Stimulated activated CD8-positive, alpha-beta memory T cell treated with anti-CD3 and anti-CD28 coated beads, Interleukin-12 subunit alpha, Interleukin-12 subunit beta, amount 100 ng/mL, for 4 hours (primary cell): ENCODE measurements around the gene SLC24A3.

Source experiments
- DNase-seq: peaks from one replicate; pipeline ENCODE4 v3.0.0-alpha.2; 2020; ENCODE audit warnings: low read depth

Gene SLC24A3

GRCh38 chr20:19341348-19342053, 129.1 kb downstream of the SLC24A3 start:
- no peak for DNase-seq

DNA sequence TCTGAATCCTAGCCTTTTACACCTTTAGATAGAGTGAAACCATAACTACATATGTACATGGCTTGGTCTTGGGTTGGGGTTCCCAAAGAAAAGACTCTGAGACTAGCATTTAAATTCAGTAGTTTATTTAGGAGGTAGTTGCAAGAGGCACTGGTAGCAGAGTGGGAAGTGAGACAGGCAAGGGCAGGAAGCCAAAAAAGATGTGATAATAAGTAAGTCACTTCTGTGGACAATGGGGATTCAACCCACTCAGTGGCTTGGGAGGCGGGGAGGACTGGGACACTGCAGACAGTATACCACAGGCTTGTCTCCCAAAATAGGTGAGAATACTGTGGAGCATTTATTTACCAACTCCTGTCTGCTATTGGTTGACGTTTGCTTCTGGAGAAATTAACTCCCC, 131.9 kb downstream of the SLC24A3 start:
- no peak for DNase-seq

GRCh38 chr20:19347943-19348456, 135.6 kb downstream of the SLC24A3 start:
- no peak for DNase-seq

- no peak for DNase-seq
Observed at GRCh38 chr20:19348582-19348981, 136.1 kb downstream of the SLC24A3 start.

DNA sequence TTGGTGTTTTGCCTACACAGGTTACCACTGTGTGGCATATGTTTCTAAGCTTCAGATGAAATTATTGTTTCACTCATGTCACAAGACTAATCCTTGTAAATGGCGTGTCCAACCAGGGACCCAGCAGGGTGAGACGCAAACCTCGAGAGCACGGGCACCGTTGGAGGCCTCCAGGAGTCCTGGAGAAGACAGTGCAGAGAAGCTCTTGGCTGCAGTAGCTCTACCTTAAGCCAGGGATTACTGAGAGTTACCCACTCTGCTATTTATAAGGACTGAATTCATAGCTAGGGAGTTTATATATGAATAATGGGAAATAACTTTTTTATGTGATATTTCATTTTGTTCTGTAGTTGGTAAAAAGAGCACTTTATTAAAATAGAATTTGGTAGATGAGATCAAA, 137.4 kb downstream of the SLC24A3 start:
- DNase-seq: no peak

- no peak for DNase-seq
Observed at GRCh38 chr20:19351542-19351941, 139.1 kb downstream of the SLC24A3 start.

- DNase-seq: no peak
Observed at GRCh38 chr20:19354950-19355349, 142.5 kb downstream of the SLC24A3 start.

DNA sequence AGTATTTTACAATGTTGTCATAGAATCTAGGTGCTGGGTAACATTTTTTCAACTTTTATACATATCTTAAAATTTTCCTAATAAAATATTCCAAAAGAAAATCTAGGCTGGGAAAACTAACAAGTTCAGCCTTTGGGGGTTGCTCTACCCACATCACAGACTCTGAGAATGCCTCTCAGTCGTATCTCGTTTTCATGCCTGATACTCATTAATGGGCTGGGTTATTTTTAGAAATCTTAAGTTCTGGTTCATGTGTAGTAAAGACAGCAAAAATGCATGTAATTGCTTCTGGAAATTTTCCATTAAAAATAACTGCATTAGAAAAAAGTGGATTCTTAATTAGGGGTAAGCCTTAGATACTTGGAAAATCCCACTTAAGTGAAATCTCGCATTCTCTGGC, 149.3 kb downstream of the SLC24A3 start:
- DNase-seq: no peak

GRCh38 chr20:19363476-19363875, 151.0 kb downstream of the SLC24A3 start:
- DNase-seq: no peak

DNA sequence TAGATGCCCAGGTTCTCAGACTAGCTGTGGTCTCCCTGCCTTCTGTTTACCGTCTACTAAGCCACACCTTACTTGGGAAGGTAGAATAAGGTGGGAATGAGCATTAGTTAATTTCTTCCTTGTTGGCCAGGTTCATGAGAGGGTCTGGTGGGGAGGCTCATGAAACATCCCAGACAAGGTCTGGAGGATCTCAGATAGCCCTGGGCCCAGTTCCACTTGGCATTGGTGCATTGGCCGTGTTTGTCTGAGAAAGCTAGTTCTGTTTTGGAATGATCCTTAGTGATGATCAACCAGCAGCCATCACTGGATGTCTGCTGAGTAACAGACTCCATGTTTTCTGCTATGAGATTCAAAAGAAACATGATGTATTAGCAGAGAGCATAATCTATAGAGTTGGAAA, 155.1 kb downstream of the SLC24A3 start:
- DNase-seq: no peak

- no peak for DNase-seq
Observed at GRCh38 chr20:19368351-19368750, 155.9 kb downstream of the SLC24A3 start.

DNA sequence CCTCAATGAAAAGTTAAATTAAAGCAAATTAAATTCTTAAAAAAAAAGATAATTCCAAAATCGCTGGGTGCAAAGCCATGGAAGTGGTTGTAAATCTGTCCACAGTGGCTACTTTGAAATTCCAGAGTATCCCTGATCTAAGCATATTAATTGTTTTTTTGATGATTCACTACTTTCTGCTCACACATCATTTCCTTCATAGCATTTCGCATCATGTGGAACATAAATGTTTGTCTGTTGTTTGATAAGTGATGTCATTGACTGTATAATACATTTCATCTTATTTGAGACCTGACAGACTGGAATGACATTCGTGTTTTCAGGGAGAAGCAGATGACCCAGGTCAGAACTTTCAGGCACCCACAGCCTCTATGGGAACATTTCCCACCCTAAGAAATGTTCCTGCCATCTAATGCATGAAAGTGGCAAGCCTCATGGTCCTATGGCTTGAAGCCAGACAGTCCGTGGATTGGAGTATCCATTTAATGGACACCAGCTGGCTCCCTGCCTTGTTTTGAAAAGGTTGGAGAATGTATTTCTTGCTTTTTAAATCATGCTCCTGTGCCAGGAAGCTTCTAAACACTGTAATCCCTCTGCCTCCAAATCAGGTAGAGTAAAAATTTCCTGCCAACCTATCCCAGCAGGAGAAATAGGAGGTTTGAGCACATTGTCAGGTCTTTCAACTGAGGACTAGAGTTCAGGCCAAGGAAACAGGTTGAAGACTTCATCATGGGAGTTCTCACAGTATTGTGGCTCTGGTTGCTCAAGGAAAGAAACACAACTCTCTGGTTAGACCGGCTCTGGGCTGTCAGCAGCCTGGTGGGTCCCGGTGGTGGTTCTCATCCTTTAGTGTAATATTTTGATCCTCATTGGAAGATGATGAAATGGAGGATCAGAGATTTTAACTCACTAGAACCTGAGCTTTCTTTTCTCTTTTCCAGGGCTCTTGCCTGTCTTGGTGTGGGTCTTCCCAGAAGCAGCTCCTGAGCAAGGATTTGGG, 157.9 kb downstream of the SLC24A3 start:
- DNase-seq: no peak

GRCh38 chr20:19371112-19371511, 158.7 kb downstream of the SLC24A3 start:
- no peak for DNase-seq

- DNase-seq: no peak
Observed at GRCh38 chr20:19374216-19374615, 161.8 kb downstream of the SLC24A3 start.

DNA sequence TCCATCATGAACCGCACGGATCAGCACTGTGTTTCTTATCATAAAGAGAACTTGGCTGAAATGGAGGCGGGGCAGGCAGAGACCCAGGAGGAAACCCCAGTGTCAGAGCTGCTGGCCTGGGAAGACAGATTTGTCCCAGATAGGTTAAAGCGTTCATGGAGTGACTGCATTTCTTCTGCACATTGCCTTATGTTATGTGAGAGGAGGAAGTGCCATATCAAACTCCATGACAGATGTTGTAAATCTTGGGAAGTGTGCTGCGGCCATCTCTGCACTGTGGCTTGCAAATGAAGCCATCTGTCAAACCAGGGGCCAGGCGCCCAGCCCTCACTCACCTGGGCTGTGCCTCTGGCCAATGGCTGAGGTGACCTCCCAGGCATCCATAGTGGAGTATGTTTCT, 163.0 kb downstream of the SLC24A3 start:
- no peak for DNase-seq

DNA sequence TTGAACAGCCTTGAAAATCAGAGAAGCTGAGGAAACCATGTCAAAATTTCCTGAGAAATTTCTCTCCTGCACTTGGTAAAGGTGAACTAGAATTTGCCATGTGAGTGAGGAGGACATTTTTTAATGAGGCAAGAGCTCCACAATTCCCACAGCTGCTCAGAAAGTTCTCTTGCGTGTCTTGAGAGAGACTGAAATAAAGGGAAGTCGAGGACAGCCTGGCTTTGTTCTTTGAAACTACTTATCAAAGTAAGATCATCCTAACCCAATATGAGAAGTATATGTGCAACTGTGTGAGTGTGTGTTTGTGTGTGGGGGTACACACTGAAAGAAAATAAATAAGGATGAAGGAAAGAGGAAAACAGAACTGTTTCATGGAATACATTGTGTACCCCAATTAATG, 163.4 kb downstream of the SLC24A3 start:
- no peak for DNase-seq

GRCh38 chr20:19376451-19377229, 164.2 kb downstream of the SLC24A3 start:
- no peak for DNase-seq

GRCh38 chr20:19378058-19378457, 165.6 kb downstream of the SLC24A3 start:
- no peak for DNase-seq

DNA sequence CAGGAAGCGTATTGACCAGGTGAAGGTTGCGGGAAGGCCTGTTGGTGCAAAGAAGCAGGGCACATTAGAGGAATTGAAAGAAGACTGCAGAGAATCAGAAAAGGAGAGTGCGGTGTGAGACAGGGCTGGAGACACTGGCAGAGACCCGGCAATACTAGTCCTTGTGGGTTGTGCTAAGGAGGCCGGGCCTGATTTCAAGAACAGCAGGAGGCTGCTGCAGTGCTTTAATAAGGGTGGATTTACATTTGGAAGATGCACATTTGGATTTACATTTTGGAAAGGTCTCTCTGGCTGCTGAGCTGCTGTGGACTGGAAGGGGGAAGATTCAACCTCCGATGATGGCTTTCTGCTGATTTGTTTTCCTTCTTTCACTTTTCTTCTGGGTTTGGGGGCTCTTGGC, 167.8 kb downstream of the SLC24A3 start:
- no peak for DNase-seq

DNA sequence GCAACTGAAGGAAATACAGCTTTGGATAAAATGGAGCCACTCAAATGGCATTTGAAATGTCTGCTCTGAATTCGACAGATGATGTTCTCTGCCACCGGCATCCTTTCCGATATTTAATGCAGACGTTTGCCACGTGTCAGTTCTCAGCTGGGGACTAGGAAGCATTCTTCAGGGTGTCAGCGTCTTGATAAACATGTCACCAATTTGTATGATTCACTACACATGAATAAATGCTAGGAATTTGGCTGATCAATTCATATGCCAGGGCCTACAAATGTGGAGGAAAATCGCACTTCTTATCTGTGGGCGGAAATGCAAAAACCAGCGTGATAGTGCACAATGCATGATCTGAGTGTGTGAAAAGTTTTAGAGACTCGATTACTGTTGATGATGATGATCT, 169.5 kb downstream of the SLC24A3 start:
- DNase-seq: no peak

DNA sequence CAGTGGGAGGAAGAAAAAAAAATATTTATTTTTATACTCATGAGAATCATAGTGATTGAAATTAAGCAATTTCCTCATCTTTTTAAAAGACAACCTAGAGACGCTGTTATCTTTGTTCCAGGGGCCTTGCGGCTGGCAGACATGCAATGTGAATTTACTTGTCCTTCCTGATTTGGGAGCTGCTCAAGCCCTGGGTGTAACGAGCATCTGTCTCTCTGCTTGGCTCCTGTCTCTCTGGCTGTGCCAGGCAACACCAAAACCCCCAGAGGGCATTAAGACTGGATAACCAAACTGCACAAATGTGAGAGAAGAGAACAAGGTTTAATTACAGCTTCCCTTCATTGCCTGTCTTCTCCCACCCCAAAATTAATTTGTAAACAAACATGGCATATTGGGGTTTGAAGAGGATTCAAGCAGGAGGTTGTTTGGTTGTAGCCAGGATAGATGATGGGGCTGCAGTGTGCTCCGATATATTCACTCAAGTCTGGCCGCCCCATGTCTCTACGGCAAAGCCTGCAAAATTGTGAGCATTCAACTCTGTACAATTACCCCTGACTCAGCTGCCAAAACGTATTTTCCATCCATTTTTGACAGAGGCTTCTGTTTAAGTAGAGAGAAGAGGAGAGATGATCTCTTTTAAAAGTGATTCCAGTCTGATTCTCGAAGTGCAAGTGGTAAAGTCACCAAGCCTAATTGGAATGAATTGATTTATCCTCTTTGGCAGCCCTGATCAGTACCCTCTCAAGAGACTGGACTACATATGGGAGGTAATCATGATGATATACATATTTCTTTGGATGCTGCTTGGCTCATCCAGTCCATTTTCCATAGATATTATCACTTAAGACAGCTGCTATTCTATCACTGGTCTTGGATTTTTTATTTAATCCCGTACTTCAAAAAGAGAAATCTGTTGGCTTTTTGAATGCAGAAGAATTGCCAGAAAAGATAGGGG, 170.2 kb downstream of the SLC24A3 start:
- no peak for DNase-seq
